NCI-H69 (cell line): ENCODE measurements around the gene ZNF438.
"Not testable (repeated sequence)": the region's sequence is repeated elsewhere in the genome, so short reads cannot be mapped to it uniquely, and the experiment has no call there.

Experiments
- DNase-seq: peaks from one replicate; lab custom pipeline; 2025; lab: John Stamatoyannopoulos, UW

ZNF438 gene

GRCh38 chr10:30935078-30935477 is 96.6 kb downstream of the ZNF438 start:
- no peak for DNase-seq

GRCh38 chr10:30931094-30931493 is 100.6 kb downstream of the ZNF438 start:
- no peak for DNase-seq

GRCh38 chr10:30929901-30930520 is 101.7 kb downstream of the ZNF438 start:
- no peak for DNase-seq

- DNase-seq: not testable (repeated sequence)
Observed at GRCh38 chr10:30929311-30929729, 102.3 kb downstream of the ZNF438 start.

GRCh38 chr10:30928742-30929141 is 102.9 kb downstream of the ZNF438 start:
- no peak for DNase-seq

GRCh38 chr10:30918651-30919050 is 113.0 kb downstream of the ZNF438 start:
- DNase-seq: no peak

- no peak for DNase-seq
Observed at GRCh38 chr10:30917789-30918188, 113.9 kb downstream of the ZNF438 start.

- DNase-seq: no peak
Observed at GRCh38 chr10:30917067-30917466, 114.6 kb downstream of the ZNF438 start.

- DNase-seq: no peak
Observed at GRCh38 chr10:30915146-30915545, 116.5 kb downstream of the ZNF438 start.

- DNase-seq: no peak
Observed at GRCh38 chr10:30911303-30911863, 120.3 kb downstream of the ZNF438 start.

GRCh38 chr10:30903397-30904138 is 128.1 kb downstream of the ZNF438 start:
- no peak for DNase-seq

GRCh38 chr10:30902621-30903396 is 128.9 kb downstream of the ZNF438 start:
- no peak for DNase-seq

- DNase-seq: not testable (repeated sequence)
Observed at GRCh38 chr10:30901487-30901886, 130.2 kb downstream of the ZNF438 start.

- no peak for DNase-seq
Observed at GRCh38 chr10:30898964-30899363, 132.7 kb downstream of the ZNF438 start.

GRCh38 chr10:30897547-30897946 is 134.1 kb downstream of the ZNF438 start:
- no peak for DNase-seq

- DNase-seq: no peak
Observed at GRCh38 chr10:30897048-30897447, 134.6 kb downstream of the ZNF438 start.

GRCh38 chr10:30894221-30894620 is 137.4 kb downstream of the ZNF438 start:
- DNase-seq: no peak

- no peak for DNase-seq
Observed at GRCh38 chr10:30893208-30893607, 138.5 kb downstream of the ZNF438 start.

GRCh38 chr10:30887839-30888238 is 143.8 kb downstream of the ZNF438 start:
- no peak for DNase-seq

GRCh38 chr10:30885423-30885822 is 146.2 kb downstream of the ZNF438 start:
- DNase-seq: no peak

GRCh38 chr10:30883751-30884150 is 147.9 kb downstream of the ZNF438 start:
- no peak for DNase-seq

GRCh38 chr10:30883116-30883515 is 148.5 kb downstream of the ZNF438 start:
- no peak for DNase-seq

GRCh38 chr10:30882281-30882680 is 149.4 kb downstream of the ZNF438 start:
- no peak for DNase-seq
